Measurements from ENCODE around the gene ZNRD2.
"Not testable (repeated sequence)": the region's sequence is repeated elsewhere in the genome, so short reads cannot be mapped to it uniquely, and the experiment has no call there.

Gene ZNRD2

GRCh38 chr11:65556470-65557279, 13.6 kb upstream of the ZNRD2 start:
- no peak for DNase-seq

GRCh38 chr11:65557280-65558001, 12.8 kb upstream of the ZNRD2 start:
- DNase-seq, result peak in 2 of 3 experiments; percentile 51 to 62

- peak; percentile 29 to 87 (median 75) for DNase-seq
Observed at GRCh38 chr11:65558002-65558929, 12.0 kb upstream of the ZNRD2 start, which contains the start of gene LTBP3. TSS of gene LTBP3 (minus strand) at chr11:65558359. CDS start at chr11:65557959, 400 bp downstream.

GRCh38 chr11:65558930-65559509, 11.3 kb upstream of the ZNRD2 start:
- peak in 2 of 3 experiments; percentile 42 to 51 for DNase-seq

- no peak for DNase-seq
Observed at GRCh38 chr11:65559535-65559934, 10.7 kb upstream of the ZNRD2 start.

GRCh38 chr11:65559951-65560537, 10.2 kb upstream of the ZNRD2 start:
- DNase-seq, result peak; percentile 40 to 64 (median 46)

- DNase-seq, result peak; percentile 19 to 67 (median 37)
Observed at GRCh38 chr11:65560555-65561418, 9.5 kb upstream of the ZNRD2 start.

GRCh38 chr11:65562020-65562419, 8.3 kb upstream of the ZNRD2 start:
- no peak for DNase-seq

GRCh38 chr11:65562788-65563187, 7.5 kb upstream of the ZNRD2 start:
- DNase-seq, result no peak

GRCh38 chr11:65563601-65564000, 6.7 kb upstream of the ZNRD2 start:
- DNase-seq, result no peak

- not testable (repeated sequence) for DNase-seq
Observed at GRCh38 chr11:65564879-65565559, 5.3 kb upstream of the ZNRD2 start.

- peak in 1 of 3 experiments; percentile 81 for DNase-seq
Observed at GRCh38 chr11:65565624-65566453, 4.4 kb upstream of the ZNRD2 start.

GRCh38 chr11:65569164-65569972, 909 bp upstream of the ZNRD2 start:
- DNase-seq, result peak in 1 of 3 experiments; percentile 59

GRCh38 chr11:65571420-65571819, 1.1 kb downstream of the ZNRD2 start:
- DNase-seq, result no peak

GRCh38 chr11:65571940-65572339, 1.7 kb downstream of the ZNRD2 start:
- no peak for DNase-seq

- peak in 1 of 3 experiments; percentile 69 for DNase-seq
Observed at GRCh38 chr11:65572356-65573051, 2.2 kb downstream of the ZNRD2 start, which contains the start of gene FAM89B. TSS of gene FAM89B (plus strand) at chr11:65572538. CDS start at chr11:65572670, 132 bp downstream.

- DNase-seq, result no peak
Observed at GRCh38 chr11:65573391-65574079, 3.3 kb downstream of the ZNRD2 start.

Data from NCI-H1417 (cell line).